Stimulated activated memory B cell treated with anti-CD40 and anti-IgM and Interleukin-4, amounts not matched to agents 10 μg/mL and 1 μg/mL and 100 μg/mL, for 72 hours (primary cell): ENCODE data around the gene AXDND1.
"Not testable (repeated sequence)": the region's sequence is repeated elsewhere in the genome, so short reads cannot be mapped to it uniquely, and the experiment has no call there.

Experiments used
- ATAC-seq: fragments of 150-1000 bp; cut with Tn5 transposase; 2 replicates; pipeline ENCODE4 v1.10.0; 2021
- H3K27ac Mint-ChIP-seq: one replicate; pipeline ENCODE4 v1.8.0; 2022; ENCODE audit warnings: mild to moderate bottlenecking, mixed read lengths
- H3K27me3 Mint-ChIP-seq: one replicate; pipeline ENCODE4 v1.8.0; 2022; ENCODE audit warnings: mixed read lengths
- H3K36me3 Mint-ChIP-seq: one replicate; pipeline ENCODE4 v1.8.0; 2022; ENCODE audit warnings: mixed read lengths
- H3K4me1 Mint-ChIP-seq: one replicate; pipeline ENCODE4 v1.8.0; 2022; ENCODE audit warnings: mixed read lengths
- H3K4me3 Mint-ChIP-seq: one replicate; pipeline ENCODE4 v1.8.0; 2022; ENCODE audit warnings: mild to moderate bottlenecking, moderate library complexity, mixed read lengths
- H3K9me3 Mint-ChIP-seq: one replicate; pipeline ENCODE4 v1.8.0; 2022; ENCODE audit warnings: mixed read lengths

Gene AXDND1

GRCh38 chr1:179341943-179342547, 23.7 kb upstream of the AXDND1 start:
- Mint-ChIP-seq H3K27ac (no peak overlapping the region), H3K36me3 (peaks cover 61% of the 10 kb centered on the region), H3K4me3 (no peak overlapping the region), H3K27me3 (no peaks in the 10 kb centered on the region), H3K4me1 (peaks cover 6% of the 10 kb centered on the region), H3K9me3 (no peaks in the 10 kb centered on the region)
- no peak for ATAC-seq

- Mint-ChIP-seq H3K4me3 (no peak overlapping the region), H3K9me3 (no peaks in the 10 kb centered on the region), H3K36me3 (peaks cover 58% of the 10 kb centered on the region), H3K27ac (no peak overlapping the region), H3K4me1 (peaks cover 6% of the 10 kb centered on the region), H3K27me3 (no peaks in the 10 kb centered on the region)
- ATAC-seq: no peak
Observed at GRCh38 chr1:179342740-179343404, 22.9 kb upstream of the AXDND1 start.

- H3K9me3 Mint-ChIP-seq: no peaks in the 10 kb centered on the region
- H3K4me1 Mint-ChIP-seq: no peaks in the 10 kb centered on the region
- no peak overlapping the region for H3K4me3 Mint-ChIP-seq
- peaks cover 70% of the 10 kb centered on the region for H3K36me3 Mint-ChIP-seq
- ATAC-seq: no peak
- no peak overlapping the region for H3K27ac Mint-ChIP-seq
- no peaks in the 10 kb centered on the region for H3K27me3 Mint-ChIP-seq
Observed at GRCh38 chr1:179351281-179351680, 14.5 kb upstream of the AXDND1 start.

GRCh38 chr1:179352236-179352635, 13.5 kb upstream of the AXDND1 start:
- peaks cover 67% of the 10 kb centered on the region for H3K36me3 Mint-ChIP-seq
- no peaks in the 10 kb centered on the region for H3K27me3 Mint-ChIP-seq
- ATAC-seq: no peak
- no peaks in the 10 kb centered on the region for H3K4me1 Mint-ChIP-seq
- no peak overlapping the region for H3K4me3 Mint-ChIP-seq
- no peak overlapping the region for H3K27ac Mint-ChIP-seq
- no peaks in the 10 kb centered on the region for H3K9me3 Mint-ChIP-seq

- no peak overlapping the region for H3K4me3 Mint-ChIP-seq
- ATAC-seq: no peak
- H3K27ac Mint-ChIP-seq: no peak overlapping the region
- no peaks in the 10 kb centered on the region for H3K4me1 Mint-ChIP-seq
- no peaks in the 10 kb centered on the region for H3K27me3 Mint-ChIP-seq
- no peaks in the 10 kb centered on the region for H3K9me3 Mint-ChIP-seq
- H3K36me3 Mint-ChIP-seq: peaks cover 55% of the 10 kb centered on the region
Observed at GRCh38 chr1:179353546-179353945, 12.2 kb upstream of the AXDND1 start.

GRCh38 chr1:179361631-179362030, 4.1 kb upstream of the AXDND1 start:
- H3K9me3 Mint-ChIP-seq, H3K36me3 Mint-ChIP-seq, H3K4me3 Mint-ChIP-seq, H3K4me1 Mint-ChIP-seq, ATAC-seq, H3K27me3 Mint-ChIP-seq, H3K27ac Mint-ChIP-seq: not testable (repeated sequence)

- peaks cover 12% of the 10 kb centered on the region for H3K4me1 Mint-ChIP-seq
- no peaks in the 10 kb centered on the region for H3K36me3 Mint-ChIP-seq
- H3K4me3 Mint-ChIP-seq: peak overlapping the region; percentile 91
- H3K27ac Mint-ChIP-seq: peak overlapping the region; percentile 99
- no peaks in the 10 kb centered on the region for H3K9me3 Mint-ChIP-seq
- no peaks in the 10 kb centered on the region for H3K27me3 Mint-ChIP-seq
- no peak for ATAC-seq
Observed at GRCh38 chr1:179366093-179366800, 476 bp downstream of the AXDND1 start.

- Mint-ChIP-seq H3K4me3 (no peak overlapping the region), H3K9me3 (no peaks in the 10 kb centered on the region), H3K27ac (no peak overlapping the region), H3K36me3 (no peaks in the 10 kb centered on the region), H3K4me1 (peaks cover 10% of the 10 kb centered on the region), H3K27me3 (no peaks in the 10 kb centered on the region)
- ATAC-seq: no peak
Observed at GRCh38 chr1:179369751-179370341, 4.1 kb downstream of the AXDND1 start.

- Mint-ChIP-seq H3K36me3 (no peaks in the 10 kb centered on the region), H3K27me3 (no peaks in the 10 kb centered on the region), H3K4me3 (no peak overlapping the region), H3K27ac (no peak overlapping the region), H3K4me1 (peaks cover 6% of the 10 kb centered on the region), H3K9me3 (no peaks in the 10 kb centered on the region)
- ATAC-seq: no peak
Observed at GRCh38 chr1:179372160-179372559, 6.4 kb downstream of the AXDND1 start.

- no peak overlapping the region for H3K27ac Mint-ChIP-seq
- H3K4me3 Mint-ChIP-seq: no peak overlapping the region
- H3K27me3 Mint-ChIP-seq: no peaks in the 10 kb centered on the region
- H3K9me3 Mint-ChIP-seq: no peaks in the 10 kb centered on the region
- H3K4me1 Mint-ChIP-seq: no peaks in the 10 kb centered on the region
- no peak for ATAC-seq
- no peaks in the 10 kb centered on the region for H3K36me3 Mint-ChIP-seq
Observed at GRCh38 chr1:179376223-179376622, 10.5 kb downstream of the AXDND1 start.

- Mint-ChIP-seq H3K9me3 (no peaks in the 10 kb centered on the region), H3K27ac (no peak overlapping the region), H3K36me3 (no peaks in the 10 kb centered on the region), H3K4me3 (no peak overlapping the region), H3K4me1 (no peaks in the 10 kb centered on the region), H3K27me3 (no peaks in the 10 kb centered on the region)
- no peak for ATAC-seq
Observed at GRCh38 chr1:179380299-179380698, 14.5 kb downstream of the AXDND1 start.

GRCh38 chr1:179384027-179384426, 18.3 kb downstream of the AXDND1 start:
- Mint-ChIP-seq H3K4me1 (no peaks in the 10 kb centered on the region), H3K4me3 (no peak overlapping the region), H3K27me3 (no peaks in the 10 kb centered on the region), H3K36me3 (no peaks in the 10 kb centered on the region), H3K9me3 (no peaks in the 10 kb centered on the region), H3K27ac (no peak overlapping the region)
- ATAC-seq: no peak

GRCh38 chr1:179385510-179385909, 19.7 kb downstream of the AXDND1 start:
- Mint-ChIP-seq H3K27ac (no peak overlapping the region), H3K27me3 (no peaks in the 10 kb centered on the region), H3K36me3 (no peaks in the 10 kb centered on the region), H3K4me3 (no peak overlapping the region), H3K4me1 (no peaks in the 10 kb centered on the region), H3K9me3 (no peaks in the 10 kb centered on the region)
- no peak for ATAC-seq

- Mint-ChIP-seq H3K4me1 (no peaks in the 10 kb centered on the region), H3K9me3 (peaks cover 18% of the 10 kb centered on the region), H3K27ac (no peak overlapping the region), H3K4me3 (no peak overlapping the region), H3K27me3 (peaks cover 34% of the 10 kb centered on the region), H3K36me3 (peaks cover 24% of the 10 kb centered on the region)
- ATAC-seq: no peak
Observed at GRCh38 chr1:179393721-179394120, 27.9 kb downstream of the AXDND1 start.

GRCh38 chr1:179399399-179399798, 33.6 kb downstream of the AXDND1 start:
- peaks cover 20% of the 10 kb centered on the region for H3K27me3 Mint-ChIP-seq
- not testable (repeated sequence) for H3K9me3 Mint-ChIP-seq, H3K4me1 Mint-ChIP-seq, H3K36me3 Mint-ChIP-seq, H3K4me3 Mint-ChIP-seq, ATAC-seq, H3K27ac Mint-ChIP-seq

GRCh38 chr1:179417760-179418159, 52.0 kb downstream of the AXDND1 start:
- H3K4me1 Mint-ChIP-seq, H3K27me3 Mint-ChIP-seq, H3K4me3 Mint-ChIP-seq, ATAC-seq, H3K36me3 Mint-ChIP-seq, H3K27ac Mint-ChIP-seq: not testable (repeated sequence)
- H3K9me3 Mint-ChIP-seq: peaks cover 13% of the 10 kb centered on the region
